Kidney (tissue), 14 donors: ENCODE data around the gene NIT2. TPM values are rescaled to one million over a fixed set of nuclear protein-coding genes. Genes with fewer than 3 reads are reported as not detected.

Experiments
- DNase-seq, 5 donors: peaks; one replicate each; pipeline ENCODE4 v3.0.0-alpha.2; 2013 to 2020
- FAIRE-seq: peaks from 2 replicates; lab custom pipeline; 2012; peaks lifted over from hg19 to GRCh38; lab: Jason Lieb, UNC
- H3K27ac ChIP-seq, 2 donors: one replicate each; pipeline ENCODE4 v1.7.0; 2013; ENCODE audit warnings: low read depth in 2 of 2, low read length in 2 of 2, inconsistent platforms in 1 of 2
- H3K27me3 ChIP-seq: one replicate; pipeline ENCODE4 v1.7.1; 2013; ENCODE audit warnings: low read length, inconsistent platforms; ENCODE audit not compliant: control insufficient read depth, insufficient read depth
- H3K36me3 ChIP-seq, 3 donors: one replicate each; pipeline versions ENCODE4 v1.7.0 to v1.7.1; 2013; ENCODE audit warnings: low read length in 3 of 3, control low read depth in 1 of 3, inconsistent platforms in 1 of 3; ENCODE audit not compliant: insufficient read depth in 3 of 3, control insufficient read depth in 2 of 3
- H3K4me1 ChIP-seq, 3 donors: one replicate each; pipeline versions ENCODE4 v1.7.0 to v1.7.1; 2013; ENCODE audit warnings: low read length in 3 of 3, inconsistent platforms in 1 of 3, low read depth in 1 of 3; ENCODE audit not compliant: control insufficient read depth in 2 of 3, insufficient read depth in 2 of 3
- H3K4me3 ChIP-seq, 3 donors: one replicate each; pipeline versions ENCODE4 v1.7.0 to v1.8.1; 2013; ENCODE audit warnings: low read length in 3 of 3, control low read depth in 1 of 3, inconsistent platforms in 1 of 3
- H3K9ac ChIP-seq, 3 donors: one replicate each; pipeline versions ENCODE4 v1.7.0 to v1.7.1; 2013; ENCODE audit warnings: low read length in 3 of 3, control low read depth in 1 of 3, inconsistent platforms in 1 of 3
- H3K9me3 ChIP-seq, 3 donors: one replicate each; pipeline versions ENCODE4 v1.7.0 to v1.7.1; 2013; ENCODE audit warnings: low read length in 3 of 3, control low read depth in 1 of 3, inconsistent platforms in 1 of 3; ENCODE audit not compliant: control insufficient read depth in 2 of 3, insufficient read depth in 1 of 3
- CTCF ChIP-seq: IDR thresholded peaks from 3 replicates; pipeline ENCODE4 v1.5.1; 2012; ENCODE audit warnings: mild to moderate bottlenecking, moderate library complexity, borderline replicate concordance; ENCODE audit not compliant: insufficient read depth; ENCODE audit errors: extremely low read depth
- intact Hi-C: fragments of 100-400 bp; cut with DNase I; formaldehyde crosslinking; loops from one replicate; pipeline ENCODE4 v1.11.1; 2022
- polyA plus RNA-seq: library from polyadenylated mRNA; stranded (reverse); fragments of 350-450 nt; fragmentation: Illumina TruSeq; extraction: RNeasy Lipid Tissue Mini Kit (QIAGEN cat#74804); gene quantifications from one replicate; pipeline ENCODE4 v1.2.3, GENCODE V29; 2014; ENCODE audit warnings: low read depth, low replicate concordance; ENCODE audit not compliant: insufficient read depth
- total RNA-seq: library from RNA; stranded (reverse); fragmentation: NEBNext Ultra II Directional; extraction: Animal tissue kit (Norgen Biotek cat#: 25700); gene quantifications from one replicate; pipeline ENCODE4 v1.2.1, GENCODE V29; 2021
- donor health status: control.
- donor health status: control.
- donor health status: control.
- donor health status: control.
- donor health status: control.
- donor health status: DM: yes; HTN: yes; CAD: no.
- donor health status: Normal renal cell carcinoma (clear cell type).

NIT2 gene
- total and polyA plus RNA-seq, 2 donors from 2014 or later: 57.5 to 180 TPM

GRCh38 chr3:100389025-100389424 lies 54.5 kb downstream of the NIT2 start:
- Histone ChIP-seq H3K9me3 (peaks cover 0 to 4% (median 0%) of the 10 kb centered on the region in 3 donors), H3K4me1 (peaks cover 0 to 4% (median 0%) of the 10 kb centered on the region in 3 donors), H3K27ac (no peak overlapping the region), H3K4me3 (no peak overlapping the region), H3K36me3 (peaks cover 0 to 10% (median 5%) of the 10 kb centered on the region in 3 donors), H3K27me3 (no peaks in the 10 kb centered on the region), H3K9ac (no peak overlapping the region)
- FAIRE-seq (no peak), DNase-seq (no peak)
- no peak for TF ChIP-seq CTCF
- intact Hi-C loops: no loop called here

- FAIRE-seq: no peak
Measured at GRCh38 chr3:100395679-100396431, 61.3 kb downstream of the NIT2 start.

GRCh38 chr3:100396967-100397366 lies 62.4 kb downstream of the NIT2 start:
- no peak for TF ChIP-seq CTCF
- Histone ChIP-seq H3K36me3 (no peaks in the 10 kb centered on the region), H3K27ac (no peak overlapping the region), H3K9ac (no peak overlapping the region), H3K4me1 (peaks cover 0 to 12% (median 3%) of the 10 kb centered on the region in 3 donors), H3K4me3 (no peak overlapping the region), H3K27me3 (no peaks in the 10 kb centered on the region), H3K9me3 (no peaks in the 10 kb centered on the region)
- intact Hi-C loops: no loop called here
- no peak for DNase-seq
- FAIRE-seq: no peak

More at GRCh38 chr3:100395679-100396431, 61.3 kb downstream of the NIT2 start:
- Histone ChIP-seq H3K9me3 (no peaks in the 10 kb centered on the region), H3K27me3 (no peaks in the 10 kb centered on the region), H3K36me3 (no peaks in the 10 kb centered on the region), H3K4me1 (peaks cover 0 to 12% (median 3%) of the 10 kb centered on the region in 3 donors), H3K4me3 (no peak overlapping the region), H3K9ac (no peak overlapping the region), H3K27ac (no peak overlapping the region)
- intact Hi-C loops: no loop called here
- no peak for TF ChIP-seq CTCF
- DNase-seq: no peak
